NCI-H2196 (cell line): Measurements from ENCODE around the gene FBLN1.
A peak's percentile ranks its signal among the peaks of the same experiment; 100 is the strongest.
"Not testable (repeated sequence)": the region's sequence is repeated elsewhere in the genome, so short reads cannot be mapped to it uniquely, and the experiment has no call there.

Experiments used
- DNase-seq: peaks from one replicate; lab custom pipeline; 2025; ENCODE audit not compliant: unreplicated experiment; lab: John Stamatoyannopoulos, UW

The FBLN1 gene

DNA sequence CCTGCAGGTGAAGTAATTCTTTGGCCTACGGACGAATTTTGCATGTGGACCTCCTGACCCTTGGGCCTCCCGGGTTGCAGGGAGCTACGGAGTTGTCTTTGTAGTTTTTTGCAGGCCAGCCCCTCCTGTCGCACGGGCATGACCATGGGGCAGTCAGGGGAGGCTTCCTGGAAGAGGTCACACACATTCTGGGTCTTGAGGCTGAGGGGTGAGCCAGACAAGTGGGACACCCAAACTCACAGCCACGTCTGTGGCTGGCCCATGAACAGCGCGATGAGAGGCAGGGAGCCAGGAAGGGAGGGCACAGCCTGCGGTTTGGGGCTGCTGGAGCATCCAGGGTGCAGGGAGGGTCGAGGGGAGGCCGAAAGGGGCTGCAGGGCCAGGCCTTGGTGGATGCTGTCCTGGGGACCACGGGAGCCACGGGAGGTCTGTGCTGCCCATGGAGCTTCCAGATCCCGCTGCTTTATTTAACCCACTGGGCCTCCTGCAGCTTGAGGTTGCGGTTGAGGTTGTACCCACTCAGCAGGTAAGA, 78.9 kb downstream of the FBLN1 start:
- DNase-seq = no peak

DNA sequence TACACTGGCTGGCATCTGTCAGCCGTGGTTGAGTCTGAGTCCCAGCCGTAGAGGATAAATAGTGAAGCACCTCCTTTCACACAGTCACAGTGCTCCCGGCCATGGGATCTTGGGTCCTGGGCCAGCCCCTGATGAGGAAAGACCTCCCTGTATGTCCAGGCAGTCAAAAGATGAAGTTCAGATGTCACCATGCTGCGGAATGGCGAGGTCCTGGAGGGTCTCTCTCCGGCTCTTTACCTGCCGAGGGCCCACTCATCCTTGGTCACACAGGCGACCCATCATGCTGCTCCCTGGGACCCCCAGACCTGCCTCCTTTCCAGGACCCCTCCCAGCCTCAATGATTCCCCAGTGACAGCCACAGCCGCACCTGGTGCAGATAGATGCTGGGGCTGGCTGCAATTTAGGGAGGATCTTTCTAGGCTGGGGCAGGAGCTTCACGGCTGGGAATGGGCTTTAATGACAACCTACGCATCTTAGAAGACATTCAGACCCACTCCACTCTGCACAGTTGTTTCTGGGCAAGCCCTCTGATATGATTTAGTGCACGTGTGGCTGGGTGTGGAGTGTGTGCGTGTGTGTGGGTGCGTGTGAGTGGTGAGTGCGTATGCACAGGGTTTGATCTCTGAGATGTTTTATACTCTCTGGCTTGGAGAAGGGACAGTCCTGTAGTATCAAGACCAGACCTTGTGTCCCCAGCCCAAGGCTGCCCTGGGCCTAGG, 79.7 kb downstream of the FBLN1 start:
- DNase-seq = no peak

DNA sequence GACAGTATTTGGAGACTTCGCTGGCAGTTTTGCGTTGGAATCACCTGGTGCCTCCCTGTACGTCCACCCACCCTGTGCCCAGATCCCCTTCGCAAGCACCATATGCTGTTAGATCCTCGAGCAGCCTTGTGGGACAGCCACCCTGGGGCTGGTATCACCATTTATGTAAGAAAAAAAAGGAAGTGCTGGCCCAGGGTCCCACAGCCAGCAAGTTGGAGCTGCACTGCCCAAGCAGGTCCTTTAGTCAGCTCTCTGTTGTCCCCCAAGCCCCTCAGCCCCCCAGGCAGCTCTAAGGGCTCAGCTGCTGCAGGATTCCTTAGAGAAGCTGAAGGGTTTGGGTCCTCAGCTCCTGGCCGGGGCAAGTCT, 80.3 kb downstream of the FBLN1 start:
- DNase-seq = no peak

DNA sequence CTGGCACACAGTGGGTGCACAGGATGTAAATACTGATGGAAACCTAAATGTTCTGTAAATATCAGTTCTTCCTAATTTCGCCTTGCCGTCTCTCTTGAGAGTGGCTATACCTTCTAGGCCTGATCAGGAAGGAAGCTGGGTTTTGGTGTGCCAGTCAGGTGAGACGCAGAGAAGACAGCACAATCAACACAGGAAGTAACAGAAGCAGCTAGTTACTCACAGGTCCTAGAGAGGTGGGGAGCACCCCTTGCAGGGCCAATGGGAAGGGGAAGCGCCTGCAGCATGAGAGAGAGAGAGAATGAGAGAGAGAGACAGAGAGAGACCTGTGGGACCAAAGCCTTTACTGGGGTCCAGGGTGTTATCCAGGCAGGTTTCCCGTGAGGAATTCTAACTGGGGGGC, 80.8 kb downstream of the FBLN1 start:
- DNase-seq = no peak

DNA sequence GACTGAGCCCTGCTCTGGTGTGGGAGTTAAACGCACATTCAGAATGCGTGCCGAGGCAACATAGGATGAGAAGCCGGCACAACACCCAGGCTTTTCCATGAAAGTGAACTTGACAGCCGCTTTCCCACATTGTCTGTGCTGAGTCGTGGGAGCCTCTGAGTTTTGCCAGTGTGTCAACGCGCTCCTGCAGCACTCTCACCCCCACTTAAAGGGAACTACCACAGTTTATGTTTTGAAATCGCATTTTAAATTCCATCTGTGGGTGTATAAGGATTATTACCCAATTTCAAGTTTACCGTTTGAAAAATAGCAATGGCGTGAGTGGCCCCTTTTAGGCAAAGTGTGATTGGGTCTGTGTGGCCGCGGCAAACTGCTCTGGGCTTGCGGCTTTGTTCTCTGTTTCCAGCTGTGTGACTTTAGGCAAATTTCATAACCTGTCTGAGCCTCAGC, 81.5 kb downstream of the FBLN1 start:
- no peak for DNase-seq

DNA sequence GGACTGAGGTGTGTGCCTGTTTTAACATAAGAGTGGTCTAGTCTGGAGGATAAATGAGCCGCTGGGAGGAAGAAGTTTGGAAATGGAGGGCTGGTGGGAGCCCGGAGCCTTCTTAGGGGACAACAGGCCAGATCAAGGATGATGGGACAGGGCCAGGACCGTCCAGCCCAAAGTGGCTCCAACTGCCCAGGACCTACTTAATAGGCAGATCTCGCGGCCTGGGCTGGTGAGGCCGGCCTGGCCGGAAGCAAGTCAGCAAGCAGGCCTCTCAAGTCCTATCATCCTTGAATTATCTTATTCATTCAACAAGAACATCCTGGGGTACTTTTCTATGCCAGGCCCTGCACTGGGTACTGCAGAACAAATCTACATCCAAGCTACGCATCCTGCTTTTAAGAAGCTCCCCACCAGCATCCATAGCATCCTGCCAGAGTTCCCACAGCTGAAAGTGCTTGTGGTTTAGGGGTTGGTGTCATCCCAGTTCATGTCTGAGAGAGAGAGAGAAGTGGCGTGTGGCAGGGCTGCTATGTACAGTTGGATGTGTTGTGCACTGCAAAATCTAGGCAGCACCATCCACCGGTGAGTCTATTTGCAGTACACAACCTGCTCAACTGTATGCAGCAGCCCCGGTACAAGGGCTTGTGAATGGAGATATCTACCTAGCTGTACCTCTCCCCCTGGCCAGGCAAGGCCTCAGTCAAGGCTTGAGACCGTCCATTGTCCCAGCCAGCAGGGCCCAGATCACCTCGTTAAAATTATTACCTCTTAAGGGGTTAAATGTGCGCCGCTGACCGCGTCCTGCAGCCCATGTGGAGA, 82.1 kb downstream of the FBLN1 start:
- no peak for DNase-seq

DNA sequence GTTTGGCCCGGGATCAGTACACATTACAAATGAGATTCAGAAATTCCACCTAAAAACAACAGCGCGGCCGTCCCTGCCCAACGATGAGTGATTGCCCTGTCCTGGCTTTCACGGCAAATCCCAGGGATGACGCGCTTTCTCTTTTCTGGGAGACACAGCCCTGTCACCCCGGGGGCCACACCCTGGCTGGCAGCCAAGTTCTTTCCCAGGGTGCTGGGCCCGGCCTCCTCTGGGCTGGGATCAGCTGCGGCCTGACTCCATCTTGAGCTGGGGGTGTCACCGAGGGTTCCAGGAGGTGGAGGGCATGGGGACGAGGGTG, 82.7 kb downstream of the FBLN1 start:
- no peak for DNase-seq

DNA sequence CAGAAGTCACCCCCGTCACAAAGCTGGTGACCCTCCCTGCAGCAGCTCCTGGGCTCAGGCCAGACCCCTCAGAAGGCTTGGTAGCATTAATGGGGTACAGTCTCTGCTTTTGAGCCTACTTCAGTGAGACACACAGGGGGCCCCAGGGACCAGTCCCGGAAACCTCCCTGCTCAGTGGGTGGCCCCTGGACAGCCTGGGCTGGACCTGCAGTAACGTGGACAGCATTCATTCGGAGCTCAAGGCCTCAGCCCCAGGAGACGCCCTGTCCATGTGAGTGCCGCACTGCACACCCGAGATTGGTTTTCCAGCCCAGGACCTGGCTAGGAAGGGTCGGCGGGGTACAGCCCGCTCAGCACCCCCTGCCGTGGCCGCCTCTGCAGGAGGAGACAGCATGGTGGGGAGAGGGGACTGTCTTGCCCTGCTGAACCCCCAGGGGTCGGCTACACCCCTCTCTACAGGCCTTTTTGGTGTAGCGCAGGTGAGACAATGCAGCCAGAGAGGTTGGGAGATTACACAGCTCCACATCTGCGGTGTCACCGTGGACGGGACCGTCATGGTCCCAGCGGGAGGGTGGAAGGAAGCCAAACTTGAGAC, 83.4 kb downstream of the FBLN1 start:
- DNase-seq = no peak

DNA sequence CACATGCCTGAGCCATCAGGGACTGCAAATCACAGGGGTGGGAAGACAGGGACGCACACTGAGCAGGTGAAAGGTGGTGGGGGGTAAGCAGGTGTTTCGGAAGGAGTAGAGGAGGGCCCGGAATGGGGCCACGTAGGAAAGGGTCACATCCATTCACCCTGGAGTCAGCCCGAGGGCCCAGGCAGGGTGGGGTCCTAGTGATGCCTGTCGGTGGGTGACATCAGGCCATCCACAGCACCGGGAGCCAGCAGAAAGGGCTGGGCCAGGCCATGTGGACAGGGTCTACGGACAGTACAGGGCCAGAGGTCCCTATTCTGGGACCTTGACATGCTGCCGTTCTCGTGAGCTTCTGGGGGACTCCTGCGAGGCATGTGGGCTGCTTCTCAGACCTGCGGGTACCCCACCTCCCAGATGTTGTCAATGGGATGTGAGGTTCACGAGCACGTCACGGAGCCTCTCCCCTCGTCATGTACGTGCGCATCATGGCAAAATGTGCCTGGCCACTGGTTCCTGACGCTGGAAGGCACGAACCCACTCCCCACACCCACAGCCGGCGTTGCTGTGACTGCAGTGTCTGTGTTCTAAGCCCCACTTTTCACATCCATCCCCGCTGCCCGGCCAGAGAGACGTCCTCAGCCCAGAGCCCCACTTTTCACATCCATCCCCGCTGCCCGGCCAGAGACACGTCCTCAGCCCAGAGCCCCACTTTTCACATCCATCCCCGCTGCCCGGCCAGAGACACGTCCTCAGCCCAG, 84.1 kb downstream of the FBLN1 start:
- no peak for DNase-seq

DNA sequence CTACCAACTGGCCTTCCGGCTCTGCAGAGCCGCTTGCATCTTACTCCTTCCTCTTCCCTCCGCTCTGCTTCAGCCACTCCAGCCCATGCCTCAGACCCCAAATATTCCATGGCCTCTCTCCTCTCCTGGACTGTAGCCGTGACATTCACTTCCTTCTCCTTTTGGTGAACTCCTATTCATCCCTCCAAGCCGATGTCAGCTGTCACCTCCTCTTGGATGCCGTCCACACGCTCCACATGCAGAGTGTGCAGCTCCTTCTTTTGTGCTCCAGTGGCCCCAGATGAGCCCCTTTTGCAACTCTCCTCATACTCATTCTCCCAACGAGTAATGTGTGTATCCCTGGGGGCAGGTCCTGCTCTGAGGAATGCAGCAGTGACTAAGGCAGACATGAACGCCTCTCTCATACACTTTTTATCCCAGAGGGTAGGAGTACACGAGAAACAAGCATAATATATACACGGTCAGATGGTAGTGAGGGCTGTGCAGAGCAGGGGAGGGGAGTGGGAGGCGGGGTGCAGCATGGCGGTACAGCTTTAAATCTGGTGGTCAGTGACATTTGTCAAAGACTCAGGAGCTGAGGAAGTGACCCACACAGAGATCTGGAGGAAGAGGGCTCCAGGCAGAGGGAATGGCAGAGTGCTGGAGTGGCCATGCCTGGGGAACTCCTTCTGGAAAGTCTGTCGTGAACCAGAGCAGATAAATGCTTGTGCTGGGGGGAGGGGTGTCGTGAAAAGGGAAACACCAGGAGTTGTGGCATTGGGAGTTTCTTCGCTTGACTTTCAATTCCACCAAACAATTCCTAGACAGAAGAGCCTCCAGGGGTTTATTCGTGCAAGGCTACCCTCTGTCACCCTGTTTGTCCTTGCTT, 85.2 kb downstream of the FBLN1 start:
- no peak for DNase-seq

DNA sequence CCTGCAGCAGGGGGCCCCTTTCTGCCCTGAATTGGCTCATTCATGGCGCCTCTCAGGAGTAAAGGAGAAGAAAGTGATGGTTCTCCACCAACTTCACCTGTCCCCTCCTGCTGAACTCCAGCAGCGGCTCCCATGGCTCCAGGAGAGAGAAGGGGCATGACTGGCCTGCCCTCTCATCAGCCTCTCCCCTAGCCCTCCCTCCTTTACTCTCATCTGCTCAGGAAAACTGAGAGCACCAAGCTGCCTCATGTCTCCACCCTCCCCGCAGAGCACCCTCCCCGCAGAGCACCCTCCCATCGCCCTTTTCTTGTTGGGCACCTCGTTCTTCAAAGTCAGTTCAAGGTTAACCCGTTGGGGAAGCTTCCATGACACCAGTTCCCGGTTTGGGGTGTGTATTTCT, 86.9 kb downstream of the FBLN1 start:
- DNase-seq = no peak

DNA sequence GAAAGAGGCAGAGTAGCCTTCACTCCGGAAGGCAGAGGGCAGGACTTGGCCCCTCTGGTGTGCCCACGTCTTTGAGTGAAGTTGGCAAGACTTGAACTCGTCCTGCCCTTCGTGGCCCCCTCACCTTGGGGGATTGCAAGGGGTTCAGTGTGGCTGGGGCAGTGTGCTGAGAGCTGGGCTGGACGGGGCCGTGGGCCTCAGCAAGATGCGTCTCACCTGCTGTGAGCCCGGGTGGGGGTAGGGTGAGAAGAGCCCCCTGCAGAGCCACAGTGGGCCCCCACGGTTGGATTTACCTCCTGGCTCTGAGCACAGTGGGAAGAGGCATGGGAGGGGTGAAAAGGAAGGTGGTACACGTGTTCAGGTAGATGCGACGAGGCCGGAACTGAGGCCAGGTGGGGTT, 87.6 kb downstream of the FBLN1 start:
- DNase-seq = no peak

DNA sequence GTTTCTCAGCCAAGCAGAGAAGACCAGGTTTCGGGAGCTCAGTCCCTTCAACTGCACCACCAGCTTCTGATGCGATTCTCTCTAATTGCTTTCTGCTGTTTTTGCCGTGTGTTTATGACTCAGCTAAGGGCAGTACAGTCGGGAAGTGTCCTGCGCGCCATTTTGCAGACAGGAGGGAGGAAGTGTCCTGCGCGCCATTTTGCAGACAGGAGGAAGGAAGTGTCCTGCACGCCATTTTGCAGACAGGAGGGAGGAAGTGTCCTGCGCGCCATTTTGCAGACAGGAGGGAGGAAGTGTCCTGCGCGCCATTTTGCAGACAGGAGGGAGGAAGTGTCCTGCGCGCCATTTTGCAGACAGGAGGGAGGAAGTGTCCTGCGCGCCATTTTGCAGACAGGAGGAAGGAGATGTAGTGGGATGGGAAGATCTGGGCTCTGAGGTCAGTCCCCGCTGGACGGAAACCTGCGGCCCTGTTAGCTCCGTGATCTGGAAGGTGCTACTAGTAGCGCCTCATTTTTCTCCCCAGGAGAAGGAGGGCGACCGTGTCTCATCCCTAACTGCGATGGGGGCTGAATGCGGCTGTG, 89.0 kb downstream of the FBLN1 start:
- not testable (repeated sequence) for DNase-seq

DNA sequence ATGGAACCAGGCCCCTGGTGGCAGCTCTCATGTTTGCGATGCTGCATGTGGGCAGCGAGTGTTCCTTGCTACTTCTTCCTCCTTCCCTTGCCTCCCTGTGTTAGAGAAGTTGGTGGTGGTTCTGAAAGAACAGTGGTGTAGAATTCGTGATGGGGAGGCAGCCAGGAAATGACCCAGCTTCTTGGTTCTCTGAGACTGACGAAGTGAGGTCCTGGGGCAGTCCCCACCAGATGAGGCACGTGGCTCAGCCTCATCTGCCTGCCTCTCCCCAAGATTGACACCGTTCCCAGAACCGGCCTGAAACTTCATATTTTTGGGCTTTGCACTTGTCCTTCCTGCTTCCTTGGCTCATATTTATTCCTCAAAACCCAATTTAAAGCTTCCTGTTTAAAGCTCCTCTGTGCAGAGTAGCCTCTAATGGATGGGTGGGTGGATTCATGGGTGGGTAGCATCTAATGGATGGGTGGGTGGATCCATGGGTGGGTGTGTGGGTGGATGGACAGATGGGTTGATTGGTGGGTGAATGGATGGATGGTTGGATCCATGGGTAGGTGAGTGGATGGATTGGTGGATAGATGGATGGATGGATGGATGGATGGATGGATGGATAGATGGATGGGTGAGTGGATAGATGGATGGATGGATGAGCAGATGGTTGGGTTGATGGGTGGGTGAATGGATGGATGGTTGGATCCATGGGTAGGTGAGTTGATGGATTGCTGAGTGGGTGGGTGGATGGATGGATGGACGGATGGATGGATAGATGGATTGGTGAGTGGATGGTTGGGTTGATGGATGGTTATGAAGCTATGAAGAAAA, 91.6 kb downstream of the FBLN1 start:
- no peak for DNase-seq

DNA sequence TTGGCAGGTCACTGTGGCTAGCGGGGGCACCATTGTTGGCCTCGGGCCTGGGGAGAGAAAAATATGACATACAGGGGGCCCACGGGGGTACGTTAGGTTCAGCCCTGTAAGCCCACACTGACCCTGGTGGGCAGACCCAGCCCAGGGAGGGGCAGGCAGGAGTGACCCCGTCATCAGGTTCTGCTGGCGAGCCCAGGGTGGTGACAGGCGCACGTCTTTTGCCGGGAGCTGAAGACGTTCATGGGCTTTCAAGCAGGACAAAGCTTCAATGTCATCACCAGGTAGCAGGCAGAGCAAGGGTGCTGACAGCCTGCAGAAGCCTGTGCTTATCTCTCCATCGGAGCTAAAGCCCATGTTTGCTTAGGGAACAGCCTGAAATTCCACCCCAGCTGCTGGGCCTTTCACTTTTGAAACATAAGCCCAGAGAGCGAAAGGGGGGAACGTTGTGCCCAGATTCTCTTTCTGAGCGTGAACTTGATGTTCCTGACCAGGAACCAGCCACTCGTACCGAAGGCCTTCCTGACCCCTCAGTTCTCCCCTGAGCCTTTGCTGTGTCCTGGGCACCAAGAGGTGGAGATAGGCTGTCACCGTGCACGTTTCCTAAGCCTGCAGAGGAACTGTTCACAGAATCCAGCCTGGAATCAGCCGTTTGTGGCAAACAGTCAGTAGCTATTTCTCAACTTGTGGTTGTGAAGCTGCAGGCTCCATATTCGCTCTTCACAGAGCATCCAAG, 94.9 kb downstream of the FBLN1 start:
- peak; percentile 43 for DNase-seq

DNA sequence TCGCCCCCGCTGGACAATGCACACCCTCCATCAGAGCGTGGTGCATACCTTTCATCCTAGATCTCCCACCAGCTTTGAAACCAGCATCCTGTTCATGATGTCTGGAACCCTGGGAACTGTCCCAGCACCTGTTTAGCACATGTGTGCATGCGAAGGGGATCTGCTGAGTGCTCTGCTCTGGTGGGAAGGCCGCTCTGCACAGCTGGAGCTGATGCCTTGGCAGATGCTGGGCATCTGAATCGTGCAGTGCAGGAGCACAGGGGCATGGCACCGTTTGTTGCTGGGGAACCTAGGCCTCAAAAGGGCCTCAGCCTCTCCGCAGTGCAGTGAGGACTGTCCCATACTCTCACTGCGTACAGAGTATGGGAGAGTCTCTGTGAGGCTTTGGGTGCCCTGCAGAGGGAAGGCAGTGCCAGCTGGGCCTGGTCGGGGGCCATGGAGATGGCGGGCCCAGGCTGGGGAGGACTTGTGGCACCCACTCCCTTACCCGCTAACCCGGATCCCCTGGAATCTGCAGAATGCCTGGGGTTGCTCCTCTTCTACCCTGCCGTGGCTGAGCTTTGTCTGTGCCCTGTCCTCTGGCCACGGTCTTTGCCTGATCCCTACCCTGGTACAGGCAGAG, 96.0 kb downstream of the FBLN1 start:
- no peak for DNase-seq

DNA sequence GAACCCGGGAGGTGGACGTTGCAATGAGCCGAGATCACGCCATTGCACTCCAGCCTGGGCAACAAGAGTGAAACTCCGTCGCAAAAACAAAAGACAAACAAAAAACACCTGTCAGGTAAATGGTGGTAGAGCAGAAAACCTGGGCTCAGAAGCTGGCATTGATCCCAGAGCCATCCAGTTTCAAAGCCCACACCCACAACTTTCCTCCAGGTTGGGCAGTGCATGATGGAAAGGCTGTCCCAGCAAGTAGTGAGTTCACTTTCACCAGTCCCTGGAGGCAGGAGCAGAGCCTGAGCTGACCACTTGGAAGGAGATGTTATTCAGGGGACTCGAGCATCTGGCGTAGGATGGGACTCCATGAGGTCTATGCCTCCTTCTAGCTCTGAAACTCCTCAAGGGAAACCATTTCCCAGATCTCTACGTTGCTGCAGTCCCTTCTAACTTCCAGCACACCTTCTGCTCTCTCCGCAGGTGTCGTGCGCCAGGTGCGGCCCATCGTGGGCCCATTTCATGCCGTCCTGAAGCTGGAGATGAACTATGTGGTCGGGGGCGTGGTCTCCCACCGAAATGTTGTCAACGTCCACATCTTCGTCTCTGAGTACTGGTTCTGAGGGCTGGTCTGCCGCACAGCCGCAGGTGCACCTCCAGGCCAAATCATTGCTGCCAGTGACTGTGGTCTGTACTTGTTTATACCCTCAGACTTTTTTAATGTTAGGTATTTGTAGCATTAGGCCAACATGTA, 97.3 kb downstream of the FBLN1 start:
- no peak for DNase-seq
